H1 (cell line): Measurements from ENCODE around the gene BCAS4.
"Not testable (repeated sequence)": the region's sequence is repeated elsewhere in the genome, so short reads cannot be mapped to it uniquely, and the experiment has no call there.

Source experiments
- CEBPB ChIP-seq: IDR thresholded peaks from 2 replicates; pipeline ENCODE4 v1.6.1; 2012; ENCODE audit warnings: low read depth, low read length
- CREB1 ChIP-seq: IDR thresholded peaks from 2 replicates; pipeline ENCODE4 v1.6.1; 2012; ENCODE audit warnings: inconsistent platforms
- MAX ChIP-seq: IDR thresholded peaks from 2 replicates; pipeline ENCODE4 v1.6.1; 2012; ENCODE audit warnings: inconsistent platforms
- POLR2A ChIP-seq, 2 experiments: IDR thresholded peaks; 1 replicate in 1 of 2; 2 replicates in 1 of 2; pipeline ENCODE4 v1.6.1; 2011; ENCODE audit warnings: low read depth in 2 of 2, low read length in 2 of 2, mild to moderate bottlenecking in 2 of 2; ENCODE audit errors: control extremely low read depth in 1 of 2
- POLR2AphosphoS5 ChIP-seq: IDR thresholded peaks from 2 replicates; pipeline ENCODE4 v1.6.1; 2011; ENCODE audit warnings: low read depth, low read length
- SUZ12 ChIP-seq: fragments of 200-600 bp; sonication (generic); IDR thresholded peaks from 2 replicates; pipeline ENCODE4 v1.6.1; 2012; ENCODE audit warnings: mild to moderate bottlenecking, inconsistent platforms, low read length, moderate library complexity, mixed read lengths
- TF ChIP-seq, protein P1 (sequence below), 3 experiments: IDR thresholded peaks; 1 replicate in 2 of 3; 2 replicates in 1 of 3; pipeline versions ENCODE4 v1.5.1 to v1.6.1; 2011; ENCODE audit warnings: low read length in 3 of 3, mild to moderate bottlenecking in 3 of 3, inconsistent platforms in 2 of 3, low read depth in 1 of 3, moderate library complexity in 1 of 3; ENCODE audit not compliant: insufficient read depth in 1 of 3; ENCODE audit errors: control extremely low read depth in 1 of 3

- TF ChIP-seq SUZ12; CEBPB; MAX; CREB1; POLR2AphosphoS5; POLR2A (IDR thresholded peaks at IDR 0.05; ENCODE audit: control extremely low read depth in 1 of 2, low read depth in 2 of 2, low read length in 2 of 2): not testable (repeated sequence)
- TF ChIP-seq, protein P1, sequence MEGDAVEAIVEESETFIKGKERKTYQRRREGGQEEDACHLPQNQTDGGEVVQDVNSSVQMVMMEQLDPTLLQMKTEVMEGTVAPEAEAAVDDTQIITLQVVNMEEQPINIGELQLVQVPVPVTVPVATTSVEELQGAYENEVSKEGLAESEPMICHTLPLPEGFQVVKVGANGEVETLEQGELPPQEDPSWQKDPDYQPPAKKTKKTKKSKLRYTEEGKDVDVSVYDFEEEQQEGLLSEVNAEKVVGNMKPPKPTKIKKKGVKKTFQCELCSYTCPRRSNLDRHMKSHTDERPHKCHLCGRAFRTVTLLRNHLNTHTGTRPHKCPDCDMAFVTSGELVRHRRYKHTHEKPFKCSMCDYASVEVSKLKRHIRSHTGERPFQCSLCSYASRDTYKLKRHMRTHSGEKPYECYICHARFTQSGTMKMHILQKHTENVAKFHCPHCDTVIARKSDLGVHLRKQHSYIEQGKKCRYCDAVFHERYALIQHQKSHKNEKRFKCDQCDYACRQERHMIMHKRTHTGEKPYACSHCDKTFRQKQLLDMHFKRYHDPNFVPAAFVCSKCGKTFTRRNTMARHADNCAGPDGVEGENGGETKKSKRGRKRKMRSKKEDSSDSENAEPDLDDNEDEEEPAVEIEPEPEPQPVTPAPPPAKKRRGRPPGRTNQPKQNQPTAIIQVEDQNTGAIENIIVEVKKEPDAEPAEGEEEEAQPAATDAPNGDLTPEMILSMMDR (IDR thresholded peaks at IDR 0.05; ENCODE audit: control extremely low read depth in 1 of 3, insufficient read depth in 1 of 3, low read depth in 1 of 3, low read length in 3 of 3), result not testable (repeated sequence)
Measured at GRCh38 chr20:50881759-50882424, 87.0 kb downstream of the BCAS4 start.
